Adipose tissue (tissue), 3 donors: ENCODE data around the gene LGR6. TPM values are rescaled to one million over a fixed set of nuclear protein-coding genes. Genes with fewer than 3 reads are reported as not detected.

Experiments used
- polyA plus RNA-seq, 3 donors: library from polyadenylated mRNA; stranded (reverse); fragments of 200-250 nt; gene quantifications; one replicate each; pipeline ENCODE4 v1.2.3, GENCODE V29; 2013
- donor health status: healthy with polysubstance abuse.
- donor health status: Bipolar disorder and iron deficiency.
- donor health status: healthy.

Gene LGR6
- polyA plus RNA-seq, 3 donors, result 0.05 to 1.0 (median 0.28) TPM

Other genes with a start within 250 kb of the LGR6 start
- gene LMOD1, start 247.3 kb upstream of the LGR6 start, polyA plus RNA-seq, result 100 to 1,000 TPM in 1 of 3 donors, 10 to 100 TPM in 1, 1 to 10 TPM in 1; 3.3 to 102 (median 21.8) TPM
- gene TIMM17A, start 238.3 kb upstream of the LGR6 start, polyA plus RNA-seq, result 10 to 100 TPM; 19.2 to 44.6 (median 38.0) TPM
- 10 to 100 TPM; 22.3 to 49.8 (median 29.6) TPM for gene RNPEP, start 211.2 kb upstream of the LGR6 start, polyA plus RNA-seq
- 100 to 1,000 TPM in 1 of 3 donors, 10 to 100 TPM in 1, 1 to 10 TPM in 1; 2.2 to 222 (median 16.5) TPM for gene ELF3, start 183.2 kb upstream of the LGR6 start, polyA plus RNA-seq
- under 1 TPM in 2 of 3 donors, not detected in 1; 0.01 to 0.03 TPM for gene GPR37L1, start 70.9 kb upstream of the LGR6 start, polyA plus RNA-seq
- 10 to 100 TPM; 14.3 to 36.4 (median 31.0) TPM for gene ARL8A, start 49.1 kb upstream of the LGR6 start, polyA plus RNA-seq
- gene PTPN7, start 33.2 kb upstream of the LGR6 start, polyA plus RNA-seq, result 1 to 10 TPM in 2 of 3 donors, under 1 TPM in 1; 0.47 to 2.9 (median 1.1) TPM
- 1 to 10 TPM in 2 of 3 donors, under 1 TPM in 1; 0.59 to 6.4 (median 1.8) TPM for gene UBE2T, start 148.1 kb downstream of the LGR6 start, polyA plus RNA-seq
- 1 to 10 TPM; 2.8 to 9.8 (median 8.1) TPM for gene PPP1R12B, start 154.9 kb downstream of the LGR6 start, polyA plus RNA-seq